Stimulated activated CD8-positive, alpha-beta memory T cell treated with anti-CD3 and anti-CD28 coated beads, Interleukin-15, amount 100 ng/mL, for 24 hours (primary cell): ENCODE data around the gene FAM83C.

Source experiments
- DNase-seq: peaks from one replicate; pipeline ENCODE4 v3.0.0-alpha.2; 2020; ENCODE audit warnings: low read depth

The FAM83C gene

GRCh38 chr20:35291654-35292503, at the start of gene FAM83C:
TSS of gene FAM83C (minus strand) at chr20:35292425. CDS start at chr20:35292304, 121 bp downstream.
- no peak for DNase-seq

DNA sequence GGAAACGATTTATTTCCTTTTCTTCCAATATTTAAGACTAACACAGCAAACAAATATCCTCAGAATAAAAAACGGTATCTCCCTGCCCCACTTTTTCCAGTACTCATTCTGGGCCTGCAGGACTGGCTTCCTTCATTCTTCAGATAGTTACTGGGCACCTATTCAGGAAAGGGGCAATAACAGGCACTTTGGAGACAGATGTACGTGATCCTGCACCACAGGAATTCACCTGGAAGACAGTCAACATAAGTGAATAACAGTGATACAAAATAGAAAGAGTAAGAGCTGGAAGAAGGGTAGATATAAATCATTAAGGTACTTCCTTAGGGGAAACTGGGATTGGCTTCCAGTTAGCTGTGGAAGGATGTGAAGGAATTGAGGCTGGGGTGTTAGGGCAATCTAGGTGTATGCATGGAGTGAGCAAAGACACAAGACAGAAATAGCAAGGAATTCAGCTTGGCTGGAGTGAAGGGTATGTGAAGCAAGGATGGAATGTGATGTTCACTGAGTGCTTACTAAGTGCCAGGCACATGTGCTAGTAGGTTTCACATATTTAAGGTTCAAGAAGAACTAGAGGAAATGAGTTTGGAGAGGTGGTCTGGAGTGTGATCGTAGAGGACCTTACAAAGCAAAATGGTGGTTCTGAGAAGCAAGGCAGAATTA, 49.3 kb upstream of the FAM83C start:
- no peak for DNase-seq

GRCh38 chr20:35340436-35340835, 48.2 kb upstream of the FAM83C start:
- DNase-seq, result no peak

DNA sequence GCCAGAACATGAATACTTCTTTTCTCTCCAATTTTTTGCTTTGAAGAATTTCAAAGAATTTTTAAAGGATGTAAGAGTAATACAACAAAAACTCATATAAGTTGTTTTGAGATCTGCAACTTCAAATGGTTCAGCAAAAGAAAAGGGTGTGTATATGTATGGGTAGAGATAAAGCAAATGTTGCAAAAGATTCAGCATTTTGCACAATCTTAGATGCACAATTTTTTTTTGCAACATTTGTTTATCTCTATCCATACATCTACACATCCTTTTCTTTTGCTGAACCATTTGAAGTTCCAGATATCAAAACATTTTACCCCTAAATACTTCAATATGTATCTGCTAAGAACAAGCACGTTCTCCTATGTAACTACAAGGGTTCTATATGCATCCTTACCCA, 47.4 kb upstream of the FAM83C start:
- no peak for DNase-seq

DNA sequence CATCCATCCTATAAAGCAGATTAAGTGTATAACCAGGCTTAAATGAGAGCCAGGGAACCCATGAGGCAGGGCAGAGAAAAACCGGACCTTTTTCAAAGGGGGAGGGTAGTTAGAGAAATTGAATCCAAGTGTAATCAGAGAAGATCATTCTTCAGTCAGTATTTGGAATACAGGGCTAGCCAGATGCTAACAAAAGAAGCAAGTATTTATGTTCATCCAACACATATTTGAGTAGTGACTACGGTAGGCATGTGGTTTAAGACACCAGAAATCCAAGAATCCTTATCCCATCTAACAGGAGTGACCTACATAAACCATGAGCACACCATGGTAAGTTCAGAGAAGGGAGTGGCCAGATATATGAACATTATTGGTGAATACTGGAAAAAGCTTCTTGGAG, 46.8 kb upstream of the FAM83C start:
- DNase-seq, result no peak

DNA sequence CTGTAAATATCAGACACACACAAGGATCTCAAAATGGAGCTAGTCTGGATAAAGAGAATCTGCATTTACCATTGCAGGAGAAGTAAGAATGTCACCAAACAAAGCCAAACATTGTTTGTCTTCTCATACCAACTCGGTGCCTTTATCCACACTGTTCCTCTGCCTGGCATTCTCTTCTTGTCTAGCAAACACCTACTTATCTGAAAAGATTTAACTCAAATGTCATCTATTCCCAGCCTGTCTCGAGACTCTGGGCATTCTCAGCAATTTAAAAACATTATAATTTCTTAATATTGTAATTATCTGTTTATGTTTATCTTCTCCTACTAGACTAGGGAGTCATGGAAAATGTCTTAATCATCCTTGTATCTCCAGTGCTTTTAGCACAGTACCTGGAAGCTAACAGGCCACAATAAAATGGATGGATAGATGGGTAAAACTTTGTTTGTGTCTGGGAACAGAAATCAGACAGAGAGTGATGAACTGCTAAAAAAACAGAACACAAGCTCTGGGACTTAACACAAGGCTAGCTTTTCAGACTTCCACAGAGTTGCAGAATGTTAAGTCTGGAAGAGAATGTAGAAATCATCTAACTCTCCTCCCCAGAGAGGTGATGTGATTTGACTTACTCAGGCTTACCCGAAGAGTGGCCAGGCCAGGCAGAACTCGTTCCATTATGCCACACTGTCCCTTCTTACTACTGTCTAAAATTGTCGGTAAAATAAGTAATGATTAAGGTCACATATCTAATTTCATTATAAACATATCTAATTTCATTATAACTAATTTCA, 42.3 kb upstream of the FAM83C start:
- no peak for DNase-seq

DNA sequence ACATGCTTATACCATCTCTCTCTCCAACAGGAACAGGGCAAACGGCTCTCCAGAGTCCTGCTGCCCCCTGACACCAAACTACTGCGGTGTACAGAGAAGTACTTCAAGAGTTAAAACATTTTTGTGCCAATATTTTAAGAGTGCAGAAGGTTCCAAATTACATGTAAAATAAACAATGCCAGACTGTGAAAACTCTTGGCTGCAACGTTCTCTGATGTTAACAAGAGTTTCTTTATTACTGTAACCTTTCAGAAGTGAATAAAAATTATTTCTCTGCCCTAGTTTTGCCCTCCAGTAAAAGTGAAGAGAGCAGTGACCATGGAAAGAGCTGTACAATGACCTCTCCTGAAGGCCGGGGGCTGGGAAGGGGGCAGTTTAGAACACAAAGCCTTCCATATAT, 41.4 kb upstream of the FAM83C start:
- no peak for DNase-seq

- no peak for DNase-seq
Observed at GRCh38 chr20:35332540-35333200, 40.4 kb upstream of the FAM83C start.

DNA sequence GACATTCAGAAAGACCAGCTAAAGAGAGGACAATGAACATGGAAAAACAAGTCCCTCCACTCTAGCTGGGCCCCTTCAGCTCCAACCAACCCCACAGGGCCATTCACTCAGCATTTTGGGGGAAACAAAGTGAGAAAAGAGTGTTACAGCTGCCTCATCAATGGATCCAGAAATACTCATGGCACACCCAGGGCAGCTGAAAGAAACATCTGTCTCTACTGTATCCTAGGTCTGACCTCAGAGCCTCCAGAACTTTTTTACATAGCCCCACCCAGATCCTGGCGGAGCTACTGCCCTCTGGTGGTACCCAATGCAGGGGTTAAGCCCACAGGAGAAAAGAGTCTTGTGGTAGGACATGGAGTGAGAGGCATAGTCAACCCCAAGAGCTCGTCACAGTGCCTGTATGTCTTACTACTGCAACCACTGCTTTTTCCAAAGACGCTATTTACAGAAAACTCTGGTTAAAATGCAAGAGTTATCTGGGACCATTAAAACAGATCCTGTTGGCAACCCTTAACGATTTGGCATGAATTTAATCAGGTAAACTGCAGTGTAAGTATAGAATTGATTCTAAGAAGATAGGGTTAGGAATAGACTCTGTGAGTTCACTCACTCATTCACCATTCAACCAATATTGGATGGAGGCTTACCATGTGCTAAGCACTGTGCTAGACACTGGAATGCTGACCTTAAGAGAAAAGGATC, 37.4 kb upstream of the FAM83C start:
- DNase-seq, result no peak

DNA sequence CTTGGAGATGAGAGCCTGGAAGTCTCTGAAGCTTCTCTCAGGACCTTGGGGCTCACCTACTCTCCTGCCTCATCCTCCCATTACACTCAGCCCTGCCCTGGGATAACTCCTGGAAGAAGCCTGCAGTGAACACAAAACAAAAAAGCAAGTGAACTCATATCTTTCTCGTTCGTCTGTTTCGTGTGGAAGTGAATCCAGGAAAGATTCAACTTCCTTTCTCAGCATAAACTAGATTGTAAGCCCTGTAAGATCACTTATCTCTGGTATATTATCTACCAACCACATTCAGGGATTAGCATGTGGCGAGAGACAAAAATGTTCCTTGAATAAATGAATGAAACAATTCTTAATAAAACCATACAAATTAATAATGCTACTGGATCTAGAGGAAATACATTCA, 36.5 kb upstream of the FAM83C start:
- no peak for DNase-seq

DNA sequence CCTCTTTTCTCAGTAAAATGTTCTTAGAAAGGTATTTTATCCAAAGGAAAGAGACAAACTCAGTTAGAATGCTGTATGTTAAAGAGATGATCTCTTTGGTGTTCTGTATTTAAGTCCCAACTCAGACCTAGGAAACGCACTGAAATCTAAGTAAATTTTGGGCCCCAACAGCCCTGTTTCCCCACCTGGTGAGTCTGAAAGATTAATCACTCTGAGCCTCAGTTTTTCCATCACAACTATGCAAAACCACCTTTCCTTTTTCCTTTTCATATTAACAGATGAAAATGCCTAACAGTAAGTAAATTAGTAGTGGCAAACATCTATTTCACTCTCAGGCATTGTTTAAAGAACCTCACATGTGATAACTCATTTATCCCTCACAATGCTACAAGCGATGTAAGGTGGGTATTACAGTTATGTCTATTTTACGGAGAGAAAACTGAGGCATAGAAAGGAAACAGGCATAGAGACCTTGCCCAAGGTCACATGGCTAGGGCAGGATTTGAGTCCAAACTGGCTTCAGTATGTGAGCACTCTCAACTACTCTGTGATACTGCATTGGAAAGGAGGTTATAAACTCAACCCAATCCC, 36.0 kb upstream of the FAM83C start:
- DNase-seq, result no peak

- DNase-seq, result no peak
Observed at GRCh38 chr20:35327074-35327976, 35.1 kb upstream of the FAM83C start.

- DNase-seq, result no peak
Observed at GRCh38 chr20:35326740-35327073, 34.5 kb upstream of the FAM83C start.

GRCh38 chr20:35326021-35326739, 34.0 kb upstream of the FAM83C start:
- no peak for DNase-seq

DNA sequence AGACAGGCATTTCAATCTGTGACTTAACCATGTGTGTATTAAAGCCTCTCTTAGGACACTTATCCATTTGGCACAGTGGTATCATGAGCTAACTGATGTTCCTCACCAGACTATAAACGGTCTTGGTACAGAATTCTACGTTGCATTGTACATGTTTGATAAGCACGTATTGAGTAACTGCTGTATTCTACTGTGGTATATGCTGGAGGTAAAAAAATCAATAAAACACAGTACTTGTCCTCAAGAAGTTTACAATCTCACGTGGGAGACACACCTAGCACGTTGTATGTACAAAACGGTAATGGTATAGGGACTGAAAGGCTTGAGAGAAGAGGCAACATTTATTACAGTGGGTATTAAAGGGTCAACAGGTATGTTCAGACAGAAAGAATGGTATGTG, 33.2 kb upstream of the FAM83C start:
- no peak for DNase-seq

DNA sequence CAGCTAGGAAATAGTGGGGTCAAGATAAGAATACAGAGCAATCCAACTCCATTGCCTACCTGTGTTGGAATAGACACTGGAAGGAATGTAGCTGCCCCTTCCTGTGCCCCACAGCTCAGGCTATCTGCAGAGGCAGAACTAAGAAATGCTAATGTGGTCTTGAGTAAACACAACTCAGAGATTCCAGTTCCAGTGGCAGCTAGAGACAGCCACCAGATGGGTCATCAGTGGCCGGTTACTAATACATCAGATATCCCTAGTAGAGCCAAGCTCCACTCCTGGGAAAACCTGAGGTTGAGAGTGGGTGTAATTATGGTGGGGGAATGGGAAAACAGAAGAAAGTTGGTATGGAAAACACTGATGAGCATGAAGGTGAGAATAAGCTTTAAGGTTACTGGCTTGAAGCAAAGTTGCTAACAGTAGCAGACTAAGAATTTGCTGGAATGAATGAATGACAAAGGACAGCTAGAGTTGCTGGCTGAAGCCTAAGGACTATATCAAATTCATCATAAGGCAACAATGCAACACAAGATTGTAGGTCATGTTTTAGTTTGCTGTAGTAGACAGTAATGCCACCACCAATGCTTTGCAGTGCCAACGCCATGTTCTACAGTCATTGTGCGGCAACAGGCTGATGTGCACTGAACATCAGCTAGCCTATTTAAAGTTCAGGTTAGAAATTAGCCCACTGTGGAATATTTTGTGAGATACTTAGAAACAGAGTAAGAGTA, 28.3 kb upstream of the FAM83C start:
- no peak for DNase-seq

- DNase-seq, result no peak
Observed at GRCh38 chr20:35319871-35320197, 27.6 kb upstream of the FAM83C start.

DNA sequence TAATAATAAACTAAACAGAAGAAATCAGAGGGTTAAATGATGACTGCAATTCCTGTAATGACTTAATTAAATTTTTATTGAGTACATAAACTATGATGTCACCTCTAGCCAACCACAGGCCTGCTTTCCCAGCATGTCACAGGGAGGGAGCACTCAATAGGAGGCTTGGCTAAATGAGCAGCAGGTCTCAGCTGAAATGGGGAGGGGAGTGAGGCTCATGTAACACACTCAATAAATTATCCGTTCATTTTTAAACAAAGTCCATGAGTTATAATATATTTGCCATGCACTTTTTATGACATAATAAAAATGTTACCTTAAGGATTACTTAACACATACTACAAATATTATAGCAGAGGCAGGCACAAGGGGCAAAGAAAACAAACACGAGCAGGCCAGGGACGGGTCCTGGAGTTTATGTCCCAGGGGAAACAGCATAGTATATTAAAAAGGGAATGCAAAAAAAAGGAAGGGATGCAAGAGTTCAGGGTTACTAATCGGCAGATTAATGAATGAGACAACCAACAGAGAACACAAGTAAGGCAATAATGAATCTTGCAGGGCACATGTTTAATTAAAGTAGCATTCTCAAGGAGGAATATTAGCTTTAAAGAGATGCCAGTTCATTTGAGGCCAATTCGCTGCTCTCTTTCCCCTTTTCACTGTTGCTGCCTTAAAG, 27.1 kb upstream of the FAM83C start:
- DNase-seq, result no peak
